T-cell (primary cell): ENCODE measurements around the gene EXOC3L4. TPM values are rescaled to one million over a fixed set of nuclear protein-coding genes. Genes with fewer than 3 reads are reported as not detected.

Source experiments
- ATAC-seq, 4 experiments: fragments of 200-7000 bp in 3 of 4; fragments of 150-1000 bp in 1 of 4; cut with Tn5 transposase; replicated peaks in 1 of 4; 1 replicate in 3 of 4; 2 replicates in 1 of 4; pipeline ENCODE4 v1.10.0; 2021; ENCODE audit warnings: moderate library complexity in 3 of 4, mild to moderate bottlenecking in 2 of 4, moderate number of reproducible peaks in 1 of 4
- CTCF ChIA-PET, 2 donors: fragments of 300-600 bp; sonication (Branson Sonifier 250); formaldehyde crosslinking; loops; one replicate each; lab custom pipeline; 2022; ENCODE audit warnings: antibody characterized with exemption in 2 of 2; lab: Charles Lee
- POLR2A ChIA-PET, 2 donors: fragments of 300-600 bp; sonication (Branson Sonifier 250); formaldehyde crosslinking; loops; one replicate each; lab custom pipeline; 2022; ENCODE audit warnings: antibody characterized with exemption in 2 of 2; lab: Charles Lee
- DNase-seq, 35 experiments: peaks; one replicate each; pipeline versions ENCODE4 v3.0.0 to v3.0.0-alpha.2; 2013 to 2023
- H3K27ac ChIP-seq: one replicate; pipeline ENCODE4 v1.5.1; 2013; ENCODE audit warnings: low read length
- H3K27me3 ChIP-seq, 2 experiments: replicated peaks in 1 of 2; 1 replicate in 1 of 2; 2 replicates in 1 of 2; pipeline versions ENCODE4 v1.6.1 to v1.7.0; 2013; ENCODE audit warnings: low read length in 1 of 2, mixed read lengths in 1 of 2; ENCODE audit not compliant: control insufficient read depth in 2 of 2, insufficient read depth in 2 of 2; ENCODE audit errors: extremely low read depth in 1 of 2
- H3K36me3 ChIP-seq, 2 donors: 1 replicate in 1 of 2; 2 replicates in 1 of 2; pipeline versions ENCODE4 v1.6.1 to v1.7.0; 2013; ENCODE audit warnings: low read length in 1 of 2; ENCODE audit not compliant: control insufficient read depth in 2 of 2, insufficient read depth in 1 of 2; ENCODE audit errors: extremely low read depth in 1 of 2
- H3K4me1 ChIP-seq, 2 experiments: 1 replicate in 1 of 2; 2 replicates in 1 of 2; pipeline versions ENCODE4 v1.6.1 to v1.7.0; 2013; ENCODE audit warnings: low read length in 2 of 2, mixed read lengths in 1 of 2; ENCODE audit not compliant: insufficient read depth in 2 of 2, control insufficient read depth in 1 of 2; ENCODE audit errors: extremely low read depth in 1 of 2
- H3K4me3 ChIP-seq, 2 donors: 1 replicate in 1 of 2; 2 replicates in 1 of 2; pipeline versions ENCODE4 v1.5.1 to v1.7.0; 2013; ENCODE audit warnings: mild to moderate bottlenecking in 2 of 2, low read length in 1 of 2, moderate library complexity in 1 of 2; ENCODE audit not compliant: control insufficient read depth in 1 of 2; ENCODE audit errors: extremely low read depth in 1 of 2
- H3K9me3 ChIP-seq: 2 replicates; pipeline ENCODE4 v1.7.0; 2013
- H3K27ac Mint-ChIP-seq, 2 donors: one replicate each; pipeline ENCODE4 v1.8.0; 2020 to 2021; ENCODE audit warnings: mild to moderate bottlenecking in 2 of 2, mixed read lengths in 2 of 2
- H3K27me3 Mint-ChIP-seq, 2 donors: one replicate each; pipeline ENCODE4 v1.8.0; 2021 to 2022; ENCODE audit warnings: mixed read lengths in 2 of 2
- H3K36me3 Mint-ChIP-seq: one replicate; pipeline ENCODE4 v1.8.0; 2021; ENCODE audit warnings: mixed read lengths
- H3K4me1 Mint-ChIP-seq, 3 donors: one replicate each; pipeline ENCODE4 v1.8.0; 2020 to 2022; ENCODE audit warnings: mixed read lengths in 3 of 3, mild to moderate bottlenecking in 1 of 3
- H3K4me3 Mint-ChIP-seq, 3 donors: one replicate each; pipeline ENCODE4 v1.8.0; 2020 to 2022; ENCODE audit warnings: mild to moderate bottlenecking in 3 of 3, mixed read lengths in 3 of 3, moderate library complexity in 3 of 3
- H3K9me3 Mint-ChIP-seq, 3 donors: one replicate each; pipeline ENCODE4 v1.8.0; 2020 to 2022; ENCODE audit warnings: mixed read lengths in 3 of 3
- WGBS: methylation state at CpG from one replicate; pipeline ENCODE4 v1.1.5; 2013; ENCODE audit warnings: missing lambda C conversion rate; ENCODE audit not compliant: insufficient coverage; 5-methylcytosine and 5-hydroxymethylcytosine counted together
- total RNA-seq, 35 experiments: library from RNA in 6 of 35; stranded (reverse) in 6 of 35; fragments of 120-200 nt in 1 of 35; gene quantifications; one replicate each; pipeline versions ENCODE4 v1.2.1 to v1.2.4 and lab custom pipeline; 2013 to 2026

EXOC3L4 gene
- total RNA-seq, 5 donors from 2014 or later (not counting 1 experiment from before 2014, with no cell fraction given), result 0.25 TPM; not detected in 4

- 97% methylated on average over 4 of the region's 6 CpGs for WGBS
- H3K4me1 ChIP-seq, result peaks cover 0 to 16% of the 10 kb centered on the region in 2 experiments
- ChIA-PET CTCF (no interaction called here), POLR2A (no interaction called here)
- H3K27me3 Mint-ChIP-seq, result peaks cover 20 to 23% of the 10 kb centered on the region in 2 donors
- H3K27ac ChIP-seq, result no peak overlapping the region
- no peaks in the 10 kb centered on the region for H3K36me3 ChIP-seq
- H3K9me3 Mint-ChIP-seq, result no peaks in the 10 kb centered on the region
- no peak overlapping the region for H3K4me3 Mint-ChIP-seq
- no peak overlapping the region for H3K27ac Mint-ChIP-seq
- H3K9me3 ChIP-seq, result no peaks in the 10 kb centered on the region
- ATAC-seq (no peak), DNase-seq (no peak)
- peaks cover 2 to 71% of the 10 kb centered on the region in 2 experiments for H3K27me3 ChIP-seq
- H3K4me1 Mint-ChIP-seq, result peaks cover 0 to 5% (median 3%) of the 10 kb centered on the region in 3 donors
- no peak overlapping the region for H3K4me3 ChIP-seq
- H3K36me3 Mint-ChIP-seq, result no peaks in the 10 kb centered on the region
Measured at GRCh38 chr14:103088921-103089320, 5.6 kb upstream of the EXOC3L4 start.

GRCh38 chr14:103089386-103090335, 4.9 kb upstream of the EXOC3L4 start:
- no peaks in the 10 kb centered on the region for H3K9me3 Mint-ChIP-seq
- no peak overlapping the region for H3K4me3 ChIP-seq
- no peaks in the 10 kb centered on the region for H3K36me3 Mint-ChIP-seq
- H3K36me3 ChIP-seq, result no peaks in the 10 kb centered on the region
- peaks cover 18 to 20% of the 10 kb centered on the region in 2 donors for H3K27me3 Mint-ChIP-seq
- peaks cover 0 to 16% of the 10 kb centered on the region in 2 experiments for H3K4me1 ChIP-seq
- H3K27ac Mint-ChIP-seq, result no peak overlapping the region
- 86% methylated on average over 26 of the region's 28 CpGs for WGBS
- ChIA-PET POLR2A (no interaction called here), CTCF (no interaction called here)
- ATAC-seq (no peak), DNase-seq (no peak)
- H3K27ac ChIP-seq, result no peak overlapping the region
- peaks cover 2 to 71% of the 10 kb centered on the region in 2 experiments for H3K27me3 ChIP-seq
- H3K4me3 Mint-ChIP-seq, result no peak overlapping the region
- H3K9me3 ChIP-seq, result no peaks in the 10 kb centered on the region
- peaks cover 0 to 5% (median 3%) of the 10 kb centered on the region in 3 donors for H3K4me1 Mint-ChIP-seq

GRCh38 chr14:103090481-103091020, 4.0 kb upstream of the EXOC3L4 start:
- DNase-seq (no peak), ATAC-seq (no peak)
- peaks cover 2 to 62% of the 10 kb centered on the region in 2 experiments for H3K27me3 ChIP-seq
- WGBS, result 82% methylated on average over 6 of the region's 12 CpGs
- no peak overlapping the region for H3K27ac ChIP-seq
- Mint-ChIP-seq H3K27ac (no peak overlapping the region), H3K4me3 (peak overlapping the region; percentile 34 to 63 (median 49)), H3K27me3 (peaks cover 14% of the 10 kb centered on the region in 2 donors), H3K9me3 (no peaks in the 10 kb centered on the region), H3K36me3 (no peaks in the 10 kb centered on the region), H3K4me1 (peaks cover 0 to 5% (median 3%) of the 10 kb centered on the region in 3 donors)
- H3K4me3 ChIP-seq, result no peak overlapping the region
- no peaks in the 10 kb centered on the region for H3K36me3 ChIP-seq
- H3K9me3 ChIP-seq, result no peaks in the 10 kb centered on the region
- ChIA-PET CTCF (interaction anchor here in 1 of 2 donors (0.5 kb wide), 1 partner anchor 99 kb away, joined by 4 read pairs; no protein-coding TSS in a partner anchor), POLR2A (no interaction called here)
- H3K4me1 ChIP-seq, result peaks cover 0 to 16% of the 10 kb centered on the region in 2 experiments

- Mint-ChIP-seq H3K4me1 (peaks cover 0 to 5% (median 3%) of the 10 kb centered on the region in 3 donors), H3K27me3 (peaks cover 11 to 12% of the 10 kb centered on the region in 2 donors), H3K27ac (no peak overlapping the region), H3K9me3 (no peaks in the 10 kb centered on the region), H3K4me3 (peak overlapping the region; percentile 34 to 63 (median 49)), H3K36me3 (no peaks in the 10 kb centered on the region)
- DNase-seq (peak; percentile 44 to 85 (median 75)), ATAC-seq (peak; percentile 90 to 95 (median 93))
- Histone ChIP-seq H3K4me1 (peaks cover 0 to 16% of the 10 kb centered on the region in 2 experiments), H3K36me3 (no peaks in the 10 kb centered on the region), H3K27me3 (peaks cover 2 to 57% of the 10 kb centered on the region in 2 experiments), H3K27ac (no peak overlapping the region), H3K4me3 (peak overlapping the region in 1 of 2 donors; percentile 35), H3K9me3 (no peaks in the 10 kb centered on the region)
- POLR2A ChIA-PET, result no interaction called here
- CTCF ChIA-PET, result interaction anchor here in 1 of 2 donors (0.5 kb wide), 1 partner anchor 98 kb away, joined by 4 read pairs; no protein-coding TSS in a partner anchor
- 4% methylated on average over 58 of the region's 69 CpGs for WGBS
Measured at GRCh38 chr14:103091041-103091882, 3.3 kb upstream of the EXOC3L4 start.

GRCh38 chr14:103091883-103092222, 2.7 kb upstream of the EXOC3L4 start:
- peaks cover 0 to 16% of the 10 kb centered on the region in 2 experiments for H3K4me1 ChIP-seq
- ChIA-PET CTCF (no interaction called here), POLR2A (interaction anchor here in 1 of 2 donors (0.6 kb wide), 1 partner anchor 1685 kb away, joined by 4 read pairs; no protein-coding TSS in a partner anchor)
- Mint-ChIP-seq H3K4me3 (peak overlapping the region in 2 of 3 donors; percentile 31 to 56), H3K27ac (no peak overlapping the region), H3K9me3 (no peaks in the 10 kb centered on the region), H3K36me3 (no peaks in the 10 kb centered on the region), H3K4me1 (peaks cover 0 to 5% (median 3%) of the 10 kb centered on the region in 3 donors), H3K27me3 (peaks cover 5 to 6% of the 10 kb centered on the region in 2 donors)
- no peaks in the 10 kb centered on the region for H3K36me3 ChIP-seq
- peak overlapping the region in 1 of 2 donors; percentile 24 for H3K4me3 ChIP-seq
- H3K27me3 ChIP-seq, result peaks cover 0 to 54% of the 10 kb centered on the region in 2 experiments
- H3K9me3 ChIP-seq, result no peaks in the 10 kb centered on the region
- DNase-seq, result no peak
- H3K27ac ChIP-seq, result no peak overlapping the region
- ATAC-seq, result no peak
- WGBS, result 64% methylated on average over 4 of the region's 9 CpGs
